Neuronal stem cell (in vitro differentiated cells): ENCODE measurements around the gene POM121C. TPM values are rescaled to one million over a fixed set of nuclear protein-coding genes. Genes with fewer than 3 reads are reported as not detected.
"Not testable (repeated sequence)": the region's sequence is repeated elsewhere in the genome, so short reads cannot be mapped to it uniquely, and the experiment has no call there.

Source experiments
- DNase-seq: peaks from one replicate; pipeline ENCODE4 v3.0.0-alpha.2; 2013; ENCODE audit warnings: low spot score
- H2AFZ ChIP-seq: one replicate; pipeline ENCODE4 v1.6.1; 2013; ENCODE audit warnings: mild to moderate bottlenecking, low read length, inconsistent platforms
- H2AK5ac ChIP-seq: 2 replicates; pipeline ENCODE4 v1.6.1; 2013; ENCODE audit warnings: low read depth, mild to moderate bottlenecking, inconsistent platforms, low read length, moderate library complexity, mixed read lengths
- H2BK120ac ChIP-seq: 2 replicates; pipeline ENCODE4 v1.6.1; 2013; ENCODE audit warnings: low read depth, mild to moderate bottlenecking, inconsistent platforms, low read length, moderate library complexity, mixed read lengths
- H2BK12ac ChIP-seq: one replicate; pipeline ENCODE4 v1.6.1; 2013; ENCODE audit warnings: low read length, inconsistent platforms
- H2BK15ac ChIP-seq: 2 replicates; pipeline ENCODE4 v1.6.1; 2013; ENCODE audit warnings: mild to moderate bottlenecking, low read length, inconsistent platforms, mixed read lengths
- H2BK5ac ChIP-seq: one replicate; pipeline ENCODE4 v1.6.1; 2013; ENCODE audit warnings: inconsistent platforms, mild to moderate bottlenecking, low read length, moderate library complexity
- H3K14ac ChIP-seq: one replicate; pipeline ENCODE4 v1.6.1; 2013; ENCODE audit warnings: low read length, inconsistent platforms
- H3K18ac ChIP-seq: 2 replicates; pipeline ENCODE4 v1.6.1; 2013; ENCODE audit warnings: low read length, inconsistent platforms
- H3K23ac ChIP-seq: 2 replicates; pipeline ENCODE4 v1.6.1; 2013; ENCODE audit warnings: low read depth, mild to moderate bottlenecking, mixed read lengths, low read length, inconsistent platforms; ENCODE audit not compliant: poor library complexity
- H3K27ac ChIP-seq: replicated peaks from 3 replicates; pipeline ENCODE4 v1.5.1; 2013; ENCODE audit warnings: low read length, inconsistent platforms
- H3K27me3 ChIP-seq, 3 experiments: 2 replicates each; pipeline ENCODE4 v1.6.1; 2013; ENCODE audit warnings: low read length in 3 of 3, mild to moderate bottlenecking in 2 of 3, inconsistent platforms in 1 of 3, low read depth in 1 of 3, mixed read lengths in 1 of 3, moderate library complexity in 1 of 3; ENCODE audit not compliant: control insufficient read depth in 3 of 3, insufficient read depth in 3 of 3
- H3K36me3 ChIP-seq, 2 donors: replicated peaks in 1 of 2; 2 replicates each; pipeline ENCODE4 v1.6.1; 2013; ENCODE audit warnings: low read length in 2 of 2; ENCODE audit not compliant: control insufficient read depth in 2 of 2, insufficient read depth in 2 of 2
- H3K4ac ChIP-seq: 2 replicates; pipeline ENCODE4 v1.6.1; 2013; ENCODE audit warnings: inconsistent platforms, mild to moderate bottlenecking, low read length, moderate library complexity
- H3K4me1 ChIP-seq, 2 donors: 1 replicate in 1 of 2; 2 replicates in 1 of 2; pipeline ENCODE4 v1.6.1; 2013; ENCODE audit warnings: low read length in 2 of 2, low read depth in 1 of 2; ENCODE audit not compliant: control insufficient read depth in 2 of 2, insufficient read depth in 1 of 2
- H3K4me2 ChIP-seq: one replicate; pipeline ENCODE4 v1.6.1; 2013; ENCODE audit warnings: mild to moderate bottlenecking, low read length, inconsistent platforms; ENCODE audit not compliant: insufficient read depth, poor library complexity, severe bottlenecking
- H3K4me3 ChIP-seq, 2 donors: 2 replicates each; pipeline ENCODE4 v1.5.1; 2013; ENCODE audit warnings: low read length in 2 of 2, mild to moderate bottlenecking in 2 of 2, inconsistent platforms in 1 of 2, moderate library complexity in 1 of 2
- H3K79me1 ChIP-seq: one replicate; pipeline ENCODE4 v1.6.1; 2013; ENCODE audit warnings: low read depth, mild to moderate bottlenecking, inconsistent platforms, low read length, moderate library complexity
- H3K9ac ChIP-seq: one replicate; pipeline ENCODE4 v1.6.1; 2013; ENCODE audit warnings: mild to moderate bottlenecking, low read depth, low read length, inconsistent platforms; ENCODE audit not compliant: poor library complexity
- H3K9me3 ChIP-seq, 2 donors: replicated peaks in 1 of 2; 2 replicates each; pipeline versions ENCODE3 to v1.6.1; 2013; ENCODE audit warnings: low read length in 2 of 2, mild to moderate bottlenecking in 2 of 2, inconsistent platforms in 1 of 2, low read depth in 1 of 2, mixed read lengths in 1 of 2, moderate library complexity in 1 of 2; ENCODE audit not compliant: control insufficient read depth in 2 of 2, insufficient read depth in 1 of 2
- H4K8ac ChIP-seq: one replicate; pipeline ENCODE4 v1.6.1; 2013; ENCODE audit warnings: low read depth, mild to moderate bottlenecking, inconsistent platforms, low read length, moderate library complexity
- H4K91ac ChIP-seq: one replicate; pipeline ENCODE4 v1.6.1; 2013; ENCODE audit warnings: low read length, low read depth, mild to moderate bottlenecking, inconsistent platforms; ENCODE audit not compliant: poor library complexity
- WGBS, 2 donors: extraction: QIAGEN DNeasy Blood & Tissue Kit; methylation state at CpG; one replicate each; pipeline ENCODE4 v1.1.7; 2013; ENCODE audit warnings: missing lambda C conversion rate in 2 of 2, mixed read lengths in 1 of 2; ENCODE audit not compliant: insufficient read length in 2 of 2, insufficient replicate concordance in 1 of 2; ENCODE audit errors: extremely low coverage in 2 of 2; 5-methylcytosine and 5-hydroxymethylcytosine counted together
- polyA plus RNA-seq, 2 experiments: library from polyadenylated mRNA; stranded (reverse); fragments of 200-250 nt; gene quantifications; one replicate each; pipeline ENCODE4 v1.2.3, GENCODE V29; 2013

The POM121C gene
- 52.5 TPM for polyA plus RNA-seq (2013, experiment 1 of 2)
- polyA plus RNA-seq (2013, experiment 2 of 2) = 50.8 TPM

GRCh38 chr7:75485979-75486643 lies at the start of gene POM121C:
TSS of gene POM121C (minus strand) at chr7:75486299. CDS start at chr7:75441496, 44,803 bp downstream.
- H3K4me1 ChIP-seq, H2AK5ac ChIP-seq, H3K27me3 ChIP-seq, H4K8ac ChIP-seq, H2BK15ac ChIP-seq, H2BK5ac ChIP-seq, H4K91ac ChIP-seq, H3K9me3 ChIP-seq, H3K14ac ChIP-seq, H2BK120ac ChIP-seq, H3K4ac ChIP-seq, H3K79me1 ChIP-seq, H2BK12ac ChIP-seq: not testable (repeated sequence)
- H3K27ac ChIP-seq = peak within 1 kb of the TSS; percentile 59
- H3K23ac ChIP-seq = peak within 1 kb of the TSS; percentile 98
- peak; percentile 75 for DNase-seq
- peak within 1 kb of the TSS; percentile 81 for H3K18ac ChIP-seq
- no CpG with 5 or more reads among the region's 49 CpGs for WGBS, 2 donors
- H3K4me3 ChIP-seq = peak within 1 kb of the TSS; percentile 69 to 90
- peak within 1 kb of the TSS; percentile 94 for H2AFZ ChIP-seq
- H3K4me2 ChIP-seq = peak within 1 kb of the TSS; percentile 45
- H3K36me3 ChIP-seq = peaks cover 1 to 13% of the 10 kb centered on the region in 2 donors
- peak within 1 kb of the TSS; percentile 86 for H3K9ac ChIP-seq

- Histone ChIP-seq H2BK15ac (no peak overlapping the region), H3K18ac (no peak overlapping the region), H3K14ac (no peak overlapping the region), H2BK5ac (no peak overlapping the region), H2BK12ac (no peak overlapping the region), H3K4ac (no peak overlapping the region), H2AK5ac (no peak overlapping the region), H3K9me3 (no peaks in the 10 kb centered on the region), H4K8ac (no peak overlapping the region), H2AFZ (no peak overlapping the region), H3K27ac (no peak overlapping the region), H3K23ac (no peak overlapping the region), H3K27me3 (no peaks in the 10 kb centered on the region), H3K4me2 (no peak overlapping the region), H2BK120ac (no peak overlapping the region), H3K4me3 (no peak overlapping the region), H3K36me3 (peaks cover 30 to 62% of the 10 kb centered on the region in 2 donors), H3K79me1 (no peaks in the 10 kb centered on the region), H3K4me1 (peaks cover 0 to 6% of the 10 kb centered on the region in 2 donors), H3K9ac (no peak overlapping the region), H4K91ac (no peak overlapping the region)
- WGBS, 2 donors = no CpG with 5 or more reads among the region's 8 CpGs
- no peak for DNase-seq
Measured at GRCh38 chr7:75534727-75535307, 48.7 kb upstream of the POM121C start.

- no peak overlapping the region for H3K23ac ChIP-seq
- H3K4ac ChIP-seq = no peak overlapping the region
- no peak overlapping the region for H3K18ac ChIP-seq
- H3K4me3 ChIP-seq = no peak overlapping the region
- no peak overlapping the region for H2AK5ac ChIP-seq
- no peak overlapping the region for H4K8ac ChIP-seq
- H2BK120ac ChIP-seq = no peak overlapping the region
- peaks cover 27 to 53% of the 10 kb centered on the region in 2 donors for H3K36me3 ChIP-seq
- no peak overlapping the region for H3K4me2 ChIP-seq
- no peak overlapping the region for H3K9ac ChIP-seq
- DNase-seq = no peak
- H2BK15ac ChIP-seq = no peak overlapping the region
- H2BK5ac ChIP-seq = no peak overlapping the region
- no peak overlapping the region for H2BK12ac ChIP-seq
- no peaks in the 10 kb centered on the region for H3K79me1 ChIP-seq
- H3K14ac ChIP-seq = no peak overlapping the region
- H2AFZ ChIP-seq = no peak overlapping the region
- no peak overlapping the region for H4K91ac ChIP-seq
- WGBS, 2 donors = no CpG with 5 or more reads among the region's 6 CpGs
- H3K27me3 ChIP-seq = no peaks in the 10 kb centered on the region
- no peak overlapping the region for H3K27ac ChIP-seq
- no peaks in the 10 kb centered on the region for H3K9me3 ChIP-seq
- H3K4me1 ChIP-seq = peaks cover 0 to 6% of the 10 kb centered on the region in 2 donors
Measured at GRCh38 chr7:75533926-75534325, 47.8 kb upstream of the POM121C start.

DNA sequence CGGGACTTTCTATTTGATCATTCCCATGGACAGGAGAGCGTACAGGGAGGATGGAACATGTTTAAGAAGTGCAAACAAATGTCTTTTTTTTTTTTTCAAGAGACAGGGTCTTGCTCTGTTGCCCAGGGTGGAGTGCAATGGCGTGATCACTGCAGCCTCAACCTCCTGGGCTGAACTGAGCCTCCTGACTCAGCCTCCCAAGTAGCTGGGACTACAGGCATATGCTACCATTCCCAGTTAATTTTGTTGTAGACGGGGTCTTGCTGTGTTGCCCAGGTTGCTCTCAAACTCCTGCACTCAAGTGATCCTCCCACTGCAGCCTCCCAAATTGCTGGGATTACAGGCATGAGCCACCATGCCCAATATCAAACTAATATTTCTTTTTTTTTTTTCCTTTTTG lies 46.5 kb upstream of the POM121C start:
- Histone ChIP-seq H2BK120ac (no peak overlapping the region), H4K91ac (no peak overlapping the region), H3K27ac (no peak overlapping the region), H3K23ac (no peak overlapping the region), H2BK5ac (no peak overlapping the region), H2AFZ (no peak overlapping the region), H3K4me2 (no peak overlapping the region), H3K36me3 (peaks cover 19 to 42% of the 10 kb centered on the region in 2 donors), H4K8ac (no peak overlapping the region), H3K18ac (no peak overlapping the region), H2BK15ac (no peak overlapping the region), H3K9me3 (no peaks in the 10 kb centered on the region), H3K79me1 (peaks cover 2% of the 10 kb centered on the region), H2BK12ac (no peak overlapping the region), H3K14ac (no peak overlapping the region), H2AK5ac (no peak overlapping the region), H3K4me1 (peaks cover 0 to 6% of the 10 kb centered on the region in 2 donors), H3K4me3 (no peak overlapping the region), H3K9ac (no peak overlapping the region), H3K4ac (no peak overlapping the region), H3K27me3 (no peaks in the 10 kb centered on the region)
- DNase-seq = no peak
- WGBS, 2 donors = no CpG with 5 or more reads among the region's 4 CpGs
